ENCODE data around the gene FNDC3B.

FNDC3B gene

GRCh38 chr3:172404237-172404962, 365.0 kb downstream of the FNDC3B start:
- no peak for DNase-seq (ENCODE audit: low spot score)

GRCh38 chr3:172405914-172406313, 366.5 kb downstream of the FNDC3B start:
- no peak for DNase-seq (ENCODE audit: low spot score)

- no peak for DNase-seq (ENCODE audit: low spot score)
Measured at GRCh38 chr3:172407872-172408271, 368.5 kb downstream of the FNDC3B start.

- DNase-seq (ENCODE audit: low spot score) = no peak
Measured at GRCh38 chr3:172410702-172411477, 371.5 kb downstream of the FNDC3B start.

- no peak for DNase-seq (ENCODE audit: low spot score)
Measured at GRCh38 chr3:172411478-172411947, 372.1 kb downstream of the FNDC3B start.

GRCh38 chr3:172415323-172415722, 375.9 kb downstream of the FNDC3B start:
- no peak for DNase-seq (ENCODE audit: low spot score)

- DNase-seq (ENCODE audit: low spot score) = no peak
Measured at GRCh38 chr3:172437713-172438112, 398.3 kb downstream of the FNDC3B start.

GRCh38 chr3:172438186-172438585, 398.8 kb downstream of the FNDC3B start:
- no peak for DNase-seq (ENCODE audit: low spot score)

- DNase-seq (ENCODE audit: low spot score) = no peak
Measured at GRCh38 chr3:172441581-172441980, 402.2 kb downstream of the FNDC3B start.

GRCh38 chr3:172442606-172443005, 403.2 kb downstream of the FNDC3B start:
- DNase-seq (ENCODE audit: low spot score) = no peak

- no peak for DNase-seq (ENCODE audit: low spot score)
Measured at GRCh38 chr3:172444821-172445220, 405.4 kb downstream of the FNDC3B start.

- DNase-seq (ENCODE audit: low spot score) = no peak
Measured at GRCh38 chr3:172446198-172446597, 406.8 kb downstream of the FNDC3B start.

GRCh38 chr3:172447611-172448579, 408.5 kb downstream of the FNDC3B start, which contains the start of gene GHSR:
GHSR (minus strand) TSS chr3:172448456; CDS start chr3:172448413, 43 bp downstream.
- DNase-seq (ENCODE audit: low spot score) = no peak

GRCh38 chr3:172448661-172449465, 409.5 kb downstream of the FNDC3B start:
- no peak for DNase-seq (ENCODE audit: low spot score)

- DNase-seq (ENCODE audit: low spot score) = no peak
Measured at GRCh38 chr3:172449466-172450149, 410.2 kb downstream of the FNDC3B start.

Data from hematopoietic multipotent progenitor cell treated with erythropoietin and hydrocortisone succinate and interleukin-3 and kit ligand, for 15 days (in vitro differentiated cells).